ENCODE results near the gene SCN8A. TPM values are rescaled to one million over a fixed set of nuclear protein-coding genes. Genes with fewer than 3 reads are reported as not detected.

The SCN8A gene
- total and polyA plus RNA-seq, 2 donors from 2014 or later = 0.34 to 1.4 TPM

GRCh38 chr12:51766067-51766676, 175.1 kb downstream of the SCN8A start:
- no peak for FAIRE-seq
- intact Hi-C loops (cut with DNase I) = no loop called here
- H3K4me3 ChIP-seq (ENCODE audit: low read length in 3 of 3) = no peak overlapping the region
- no peaks in the 10 kb centered on the region for H3K27me3 ChIP-seq (ENCODE audit: control insufficient read depth, insufficient read depth, low read length)
- no peaks in the 10 kb centered on the region for H3K36me3 ChIP-seq (ENCODE audit: control insufficient read depth in 2 of 3, insufficient read depth in 3 of 3, low read length in 3 of 3)
- no peak for TF ChIP-seq CTCF (IDR thresholded peaks at IDR 0.05; ENCODE audit: borderline replicate concordance, extremely low read depth, insufficient read depth)
- H3K4me1 ChIP-seq (ENCODE audit: control insufficient read depth in 2 of 3, insufficient read depth in 2 of 3, low read depth in 1 of 3, low read length in 3 of 3) = no peaks in the 10 kb centered on the region
- H3K9me3 ChIP-seq (ENCODE audit: control insufficient read depth in 2 of 3, insufficient read depth in 1 of 3, low read length in 3 of 3) = no peaks in the 10 kb centered on the region
- no peak overlapping the region for H3K27ac ChIP-seq (ENCODE audit: low read depth in 2 of 2, low read length in 2 of 2)
- H3K9ac ChIP-seq (ENCODE audit: low read length in 3 of 3) = no peak overlapping the region
- no peak for DNase-seq

DNA sequence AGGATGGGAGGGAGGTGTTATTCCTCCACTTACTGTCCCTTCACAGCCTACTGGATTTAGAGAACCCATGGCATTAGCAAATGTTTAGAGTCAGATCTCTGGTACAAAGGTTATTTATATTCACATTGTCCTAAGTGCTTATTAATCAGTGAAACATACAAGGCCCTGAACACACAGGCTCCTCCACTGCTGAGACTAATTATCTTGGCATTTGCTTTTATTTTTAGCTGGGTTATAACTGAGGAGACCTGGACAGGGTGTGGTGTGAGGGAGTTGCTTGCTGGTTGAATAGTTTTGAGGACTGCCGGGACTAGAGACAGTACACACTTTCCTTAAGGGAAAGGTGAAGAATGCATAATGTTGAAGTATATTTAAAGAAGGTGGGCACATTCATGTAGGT, 180.0 kb downstream of the SCN8A start:
- Histone ChIP-seq H3K4me1 (ENCODE audit: control insufficient read depth in 2 of 3, insufficient read depth in 2 of 3, low read depth in 1 of 3, low read length in 3 of 3) (no peaks in the 10 kb centered on the region), H3K9me3 (ENCODE audit: control insufficient read depth in 2 of 3, insufficient read depth in 1 of 3, low read length in 3 of 3) (no peaks in the 10 kb centered on the region), H3K27ac (ENCODE audit: low read depth in 2 of 2, low read length in 2 of 2) (no peak overlapping the region), H3K4me3 (ENCODE audit: low read length in 3 of 3) (no peak overlapping the region), H3K36me3 (ENCODE audit: control insufficient read depth in 2 of 3, insufficient read depth in 3 of 3, low read length in 3 of 3) (no peaks in the 10 kb centered on the region), H3K27me3 (ENCODE audit: control insufficient read depth, insufficient read depth, low read length) (no peaks in the 10 kb centered on the region), H3K9ac (ENCODE audit: low read length in 3 of 3) (no peak overlapping the region)
- TF ChIP-seq CTCF (IDR thresholded peaks at IDR 0.05; ENCODE audit: borderline replicate concordance, extremely low read depth, insufficient read depth) = no peak
- intact Hi-C loops (cut with DNase I) = no loop called here
- DNase-seq (no peak), FAIRE-seq (no peak)

DNA sequence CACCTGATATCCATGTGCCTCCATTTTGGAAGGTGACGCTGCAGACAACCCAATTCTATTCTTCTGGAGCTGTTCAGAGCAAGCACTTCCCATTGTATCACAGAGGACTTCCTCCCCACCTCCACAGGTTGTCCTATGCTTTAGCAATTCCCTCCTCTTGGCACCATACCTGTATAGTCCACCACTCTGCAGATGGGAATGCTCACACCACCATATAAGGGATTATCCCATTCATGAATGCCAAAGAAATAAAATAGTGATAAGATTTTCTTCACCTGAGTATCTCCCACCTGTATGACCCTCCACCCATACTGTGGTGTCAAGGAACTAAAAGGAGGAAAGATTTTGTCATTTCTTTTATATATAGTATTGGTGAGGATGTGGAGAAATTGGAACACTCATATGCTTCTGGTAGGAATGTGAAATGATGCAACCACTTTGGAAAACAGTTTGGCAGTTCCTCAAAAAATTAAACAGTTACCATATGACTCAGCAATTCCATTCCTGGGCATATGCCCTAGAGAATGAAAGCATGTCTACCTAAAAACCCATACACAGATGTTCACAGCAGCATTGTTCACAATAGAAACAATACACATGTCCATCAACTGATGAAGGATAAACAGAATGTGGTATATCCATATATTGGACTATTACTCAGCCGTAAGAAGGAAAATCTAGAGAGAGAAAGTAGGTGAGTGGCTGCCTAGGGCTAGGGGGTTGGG, 182.3 kb downstream of the SCN8A start:
- intact Hi-C loops (cut with DNase I) = no loop called here
- FAIRE-seq = no peak
- H3K9ac ChIP-seq (ENCODE audit: low read length in 3 of 3) = no peak overlapping the region

More for the DNA sequence above, 182.3 kb downstream of the SCN8A start:
- no peak for TF ChIP-seq CTCF (IDR thresholded peaks at IDR 0.05; ENCODE audit: borderline replicate concordance, extremely low read depth, insufficient read depth)
- H3K36me3 ChIP-seq (ENCODE audit: control insufficient read depth in 2 of 3, insufficient read depth in 3 of 3, low read length in 3 of 3) = no peaks in the 10 kb centered on the region
- H3K27ac ChIP-seq (ENCODE audit: low read depth in 2 of 2, low read length in 2 of 2) = no peak overlapping the region
- no peak for DNase-seq
- H3K9me3 ChIP-seq (ENCODE audit: control insufficient read depth in 2 of 3, insufficient read depth in 1 of 3, low read length in 3 of 3) = no peaks in the 10 kb centered on the region
- H3K4me1 ChIP-seq (ENCODE audit: control insufficient read depth in 2 of 3, insufficient read depth in 2 of 3, low read depth in 1 of 3, low read length in 3 of 3) = no peaks in the 10 kb centered on the region
- no peak overlapping the region for H3K4me3 ChIP-seq (ENCODE audit: low read length in 3 of 3)
- H3K27me3 ChIP-seq (ENCODE audit: control insufficient read depth, insufficient read depth, low read length) = no peaks in the 10 kb centered on the region
